Transverse colon (tissue), 4 donors: Measurements from ENCODE around the gene TLCD1. TPM values are rescaled to one million over a fixed set of nuclear protein-coding genes. Genes with fewer than 3 reads are reported as not detected.

ENCODE experiments used
- DNase-seq: peaks from one replicate; pipeline ENCODE4 v3.0.0-alpha.2; 2019
- H3K27ac ChIP-seq, 4 donors: fragments of 200-600 bp; sonication (generic); 2 replicates each; pipeline ENCODE4 v1.5.1; 2016 to 2018; ENCODE audit warnings: inconsistent platforms in 4 of 4
- H3K27me3 ChIP-seq: fragments of 200-600 bp; sonication (generic); 2 replicates; pipeline ENCODE4 v1.5.1; 2017; ENCODE audit warnings: inconsistent platforms
- H3K36me3 ChIP-seq, 4 donors: fragments of 200-600 bp; sonication (generic); 2 replicates each; pipeline ENCODE4 v1.5.1; 2017 to 2019; ENCODE audit warnings: inconsistent platforms in 4 of 4
- H3K4me1 ChIP-seq, 4 donors: fragments of 200-600 bp; sonication (generic); 2 replicates each; pipeline ENCODE4 v1.5.1; 2017 to 2020; ENCODE audit warnings: inconsistent platforms in 4 of 4
- H3K4me3 ChIP-seq, 4 donors: fragments of 200-600 bp; sonication (generic); 1 replicate in 1 of 4; 2 replicates in 3 of 4; pipeline versions ENCODE4 v1.5.1 to v1.6.1; 2017 to 2019; ENCODE audit warnings: inconsistent platforms in 4 of 4
- H3K9me3 ChIP-seq, 2 donors: fragments of 200-600 bp; sonication (generic); 2 replicates each; pipeline ENCODE4 v1.5.1; 2017 to 2019; ENCODE audit warnings: inconsistent platforms in 2 of 2
- EP300 ChIP-seq: sonication (generic); formaldehyde crosslinking; IDR thresholded peaks from one replicate; pipeline ENCODE4 v1.6.1; 2017; ENCODE audit warnings: antibody characterized with exemption, low read depth
- POLR2A ChIP-seq: fragments of 450-650 bp; IDR thresholded peaks from one replicate; pipeline ENCODE4 v1.6.1; 2016; ENCODE audit warnings: antibody characterized with exemption, mild to moderate bottlenecking, moderate library complexity
- POLR2AphosphoS5 ChIP-seq, 3 donors: sonication (generic); formaldehyde crosslinking; IDR thresholded peaks; one replicate each; pipeline ENCODE4 v1.6.1; 2016; ENCODE audit warnings: antibody characterized with exemption in 3 of 3
- WGBS, 2 donors: methylation state at CpG; one replicate each; pipeline ENCODE4 v1.1.5; 2018; ENCODE audit warnings: low coverage in 1 of 2; 5-methylcytosine and 5-hydroxymethylcytosine counted together
- in situ Hi-C, 4 donors: fragments of 200-750 bp; cut with MboI; loops; one replicate each; pipeline versions ENCODE4 v1.15.0 to v1.15.1; 2017; ENCODE audit warnings: low sequenced_read_pairs in 3 of 4, low pct_ligation_motif_present in 1 of 4, low pct_unique_long_range_greater_than_20kb in 1 of 4
- intact Hi-C: fragments of 100-400 bp; cut with DNase I; formaldehyde crosslinking; loops from one replicate; pipeline ENCODE4 v1.15.1; 2023; ENCODE audit warnings: low total_unique reads
- total RNA-seq, 4 donors: library from RNA; depleted of rRNA; stranded (reverse); fragments of >200 nt; gene quantifications; one replicate each; pipeline ENCODE4 v1.1.0, GENCODE V29; 2016
- TF ChIP-seq, protein P1 (sequence below), 5 experiments: fragments of 200-600 bp in 3 of 5; fragments of 450-650 bp in 2 of 5; sonication (generic) in 3 of 5; IDR thresholded peaks; 1 replicate in 2 of 5; 2 replicates in 3 of 5; pipeline ENCODE4 v1.5.1; 2016 to 2017; ENCODE audit warnings: antibody characterized with exemption in 5 of 5, inconsistent platforms in 3 of 5, mild to moderate bottlenecking in 2 of 5, moderate library complexity in 1 of 5

The TLCD1 gene
- total RNA-seq, 4 donors from 2014 or later = 5.6 to 11.5 TPM; not detected in 2

GRCh38 chr17:28700278-28700677 is 25.8 kb downstream of the TLCD1 start:
- Histone ChIP-seq H3K9me3 (no peaks in the 10 kb centered on the region), H3K27me3 (no peaks in the 10 kb centered on the region), H3K27ac (no peak overlapping the region), H3K36me3 (peaks cover 0 to 66% (median 18%) of the 10 kb centered on the region in 4 donors), H3K4me3 (no peak overlapping the region), H3K4me1 (peaks cover 8 to 20% (median 13%) of the 10 kb centered on the region in 4 donors)
- no peak for DNase-seq
- TF ChIP-seq, protein P1, sequence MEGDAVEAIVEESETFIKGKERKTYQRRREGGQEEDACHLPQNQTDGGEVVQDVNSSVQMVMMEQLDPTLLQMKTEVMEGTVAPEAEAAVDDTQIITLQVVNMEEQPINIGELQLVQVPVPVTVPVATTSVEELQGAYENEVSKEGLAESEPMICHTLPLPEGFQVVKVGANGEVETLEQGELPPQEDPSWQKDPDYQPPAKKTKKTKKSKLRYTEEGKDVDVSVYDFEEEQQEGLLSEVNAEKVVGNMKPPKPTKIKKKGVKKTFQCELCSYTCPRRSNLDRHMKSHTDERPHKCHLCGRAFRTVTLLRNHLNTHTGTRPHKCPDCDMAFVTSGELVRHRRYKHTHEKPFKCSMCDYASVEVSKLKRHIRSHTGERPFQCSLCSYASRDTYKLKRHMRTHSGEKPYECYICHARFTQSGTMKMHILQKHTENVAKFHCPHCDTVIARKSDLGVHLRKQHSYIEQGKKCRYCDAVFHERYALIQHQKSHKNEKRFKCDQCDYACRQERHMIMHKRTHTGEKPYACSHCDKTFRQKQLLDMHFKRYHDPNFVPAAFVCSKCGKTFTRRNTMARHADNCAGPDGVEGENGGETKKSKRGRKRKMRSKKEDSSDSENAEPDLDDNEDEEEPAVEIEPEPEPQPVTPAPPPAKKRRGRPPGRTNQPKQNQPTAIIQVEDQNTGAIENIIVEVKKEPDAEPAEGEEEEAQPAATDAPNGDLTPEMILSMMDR (IDR thresholded peaks at IDR 0.05) = no peak
- no peak for TF ChIP-seq POLR2A
- no peak for TF ChIP-seq EP300
- TF ChIP-seq POLR2AphosphoS5 (IDR thresholded peaks at IDR 0.05) = no peak
- intact Hi-C loops (no loop called here), in situ Hi-C loops (no loop called here)
- 84% methylated on average over 8 of the region's 8 CpGs; no CpG with 5 or more reads in 1 of the 2 donors for WGBS, 2 donors

DNA sequence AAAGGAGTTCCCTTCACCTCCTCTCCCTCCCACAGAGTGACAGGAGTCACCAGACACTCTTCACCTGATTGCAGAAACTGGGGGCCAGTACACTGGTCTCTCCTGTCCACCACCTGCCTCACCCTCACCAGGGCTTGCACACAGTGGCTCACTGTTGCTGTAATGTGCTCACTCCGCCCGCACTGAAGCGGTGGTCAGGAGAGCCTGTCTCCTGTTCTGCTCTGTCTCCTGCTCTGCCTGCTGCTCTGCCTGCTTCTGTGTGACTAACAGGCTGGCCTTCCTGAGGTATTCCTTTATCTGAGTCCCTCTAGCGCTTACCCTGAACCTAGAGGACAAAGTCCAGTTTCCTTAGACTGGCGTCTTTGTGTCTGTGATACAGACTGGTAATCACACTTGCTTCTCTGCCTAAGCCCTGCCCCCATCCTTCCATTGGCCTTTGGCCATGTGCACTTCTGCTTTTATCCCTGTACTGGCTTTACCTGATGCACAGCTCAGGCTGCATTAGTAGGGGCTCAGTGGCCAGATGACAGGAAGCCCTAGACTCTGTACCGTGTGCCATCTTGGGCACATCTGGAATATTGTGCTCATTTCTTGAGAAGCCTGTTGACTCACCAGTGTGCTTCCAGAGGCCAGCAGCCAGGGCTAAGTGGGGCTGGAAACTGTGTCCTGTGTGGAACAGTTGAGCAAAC is 27.6 kb downstream of the TLCD1 start:
- DNase-seq = peak; percentile 87
- Histone ChIP-seq H3K27ac (peak overlapping the region; percentile 71 to 80 (median 78)), H3K4me3 (no peak overlapping the region), H3K4me1 (peaks cover 8 to 20% (median 13%) of the 10 kb centered on the region in 4 donors), H3K9me3 (no peaks in the 10 kb centered on the region), H3K27me3 (no peaks in the 10 kb centered on the region), H3K36me3 (peaks cover 0 to 84% (median 24%) of the 10 kb centered on the region in 4 donors)
- TF ChIP-seq EP300 (peak; percentile 16), POLR2A (peak; percentile 92), POLR2AphosphoS5 (IDR thresholded peaks at IDR 0.05) (peak; percentile 77 to 93 (median 88))
- TF ChIP-seq, protein P1 (IDR thresholded peaks at IDR 0.05) = peak in 1 of 5 experiments; percentile 11
- intact Hi-C loops = no loop called here
- in situ Hi-C loops = no loop called here
- WGBS, 2 donors = 54% methylated on average over 6 of the region's 6 CpGs; no CpG with 5 or more reads in 1 of the 2 donors

DNA sequence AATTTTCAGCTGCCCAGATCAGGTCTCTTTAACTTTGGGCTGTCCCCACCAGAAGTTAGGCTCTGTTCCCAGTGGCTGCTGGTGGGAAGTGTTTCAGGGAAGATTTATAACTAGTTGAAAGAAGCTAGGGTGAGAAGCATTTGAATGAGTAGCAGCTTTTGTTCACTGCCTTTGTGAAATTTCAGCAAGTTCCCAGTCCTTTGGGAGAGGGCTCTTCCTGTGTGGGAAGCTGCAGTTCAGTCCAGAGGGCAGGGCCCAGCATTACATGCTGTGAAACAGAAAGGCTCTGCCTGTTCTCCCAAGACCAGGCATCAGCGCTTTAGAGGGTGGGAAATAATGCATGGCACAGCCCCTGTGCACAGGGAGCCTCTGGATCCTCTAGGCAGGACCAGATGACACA is 32.2 kb downstream of the TLCD1 start:
- in situ Hi-C loops (no loop called here), intact Hi-C loops (no loop called here)
- peaks cover 8 to 18% (median 12%) of the 10 kb centered on the region in 4 donors for H3K4me1 ChIP-seq
- 93% methylated on average over 1 of the region's 1 CpG; no CpG with 5 or more reads in 1 of the 2 donors for WGBS, 2 donors
- no peak overlapping the region for H3K27ac ChIP-seq
- TF ChIP-seq EP300 (no peak), POLR2A (no peak), POLR2AphosphoS5 (IDR thresholded peaks at IDR 0.05) (no peak)
- TF ChIP-seq, protein P1 (IDR thresholded peaks at IDR 0.05) = no peak
- no peaks in the 10 kb centered on the region for H3K27me3 ChIP-seq
- H3K36me3 ChIP-seq = peaks cover 0 to 71% (median 36%) of the 10 kb centered on the region in 4 donors
- no peaks in the 10 kb centered on the region for H3K9me3 ChIP-seq
- H3K4me3 ChIP-seq = no peak overlapping the region
- no peak for DNase-seq

- H3K4me3 ChIP-seq = no peak overlapping the region
- in situ Hi-C loops (no loop called here), intact Hi-C loops (no loop called here)
- peaks cover 0 to 88% (median 44%) of the 10 kb centered on the region in 4 donors for H3K36me3 ChIP-seq
- H3K27me3 ChIP-seq = no peaks in the 10 kb centered on the region
- DNase-seq = no peak
- H3K27ac ChIP-seq = no peak overlapping the region
- TF ChIP-seq EP300 = no peak
- no peaks in the 10 kb centered on the region for H3K9me3 ChIP-seq
- WGBS, 2 donors = 98 to 100% methylated on average over 3 of the region's 3 CpGs
- no peaks in the 10 kb centered on the region for H3K4me1 ChIP-seq
These were observed 37.0 kb downstream of the TLCD1 start for GRCh38 chr17:28689011-28689410.
